HCT116 (cell line): ENCODE results near the gene WDR13.
"Not testable (repeated sequence)": the region's sequence is repeated elsewhere in the genome, so short reads cannot be mapped to it uniquely, and the experiment has no call there.

Experiments used
- CTCF ChIP-seq, 3 experiments: fragments of 200-600 bp in 1 of 3; sonication (generic) in 1 of 3; IDR thresholded peaks in 2 of 3; conservative IDR thresholded peaks in 1 of 3; 2 replicates each; pipeline ENCODE4 v1.5.1; 2012 to 2017; ENCODE audit warnings: low read depth in 2 of 3, low read length in 2 of 3, antibody characterized with exemption in 1 of 3, borderline replicate concordance in 1 of 3, control low read depth in 1 of 3, mild to moderate bottlenecking in 1 of 3, mixed read lengths in 1 of 3, mixed run types in 1 of 3, moderate library complexity in 1 of 3; ENCODE audit not compliant: insufficient read depth in 1 of 3
- EZH2 ChIP-seq: fragments of 200-600 bp; sonication (generic); IDR thresholded peaks from 2 replicates; pipeline ENCODE4 v1.6.1; 2017; ENCODE audit warnings: antibody characterized with exemption, mixed run types
- POLR2A ChIP-seq: IDR thresholded peaks from 2 replicates; pipeline ENCODE4 v1.7.0; 2011; ENCODE audit warnings: borderline replicate concordance; ENCODE audit not compliant: insufficient read depth, insufficient read length; ENCODE audit errors: extremely low read depth
- POLR2AphosphoS5 ChIP-seq: IDR thresholded peaks from 2 replicates; pipeline ENCODE4 v1.6.1; 2011; ENCODE audit warnings: mild to moderate bottlenecking, low read depth, low read length, moderate library complexity
- RAD21 ChIP-seq: IDR thresholded peaks from 2 replicates; pipeline ENCODE4 v1.6.1; 2012; ENCODE audit warnings: low read depth, mild to moderate bottlenecking
- SRF ChIP-seq: IDR thresholded peaks from 2 replicates; pipeline ENCODE4 v1.6.1; 2012; ENCODE audit warnings: low read depth
- TCF7L2 ChIP-seq: IDR thresholded peaks from 2 replicates; pipeline ENCODE4 v1.7.0; 2011; ENCODE audit warnings: borderline replicate concordance, inconsistent platforms; ENCODE audit not compliant: insufficient read depth, insufficient read length; ENCODE audit errors: extremely low read depth
- YY1 ChIP-seq: IDR thresholded peaks from 2 replicates; pipeline ENCODE4 v1.6.1; 2011; ENCODE audit warnings: low read length, low read depth, moderate library complexity, mild to moderate bottlenecking; ENCODE audit not compliant: insufficient replicate concordance; ENCODE audit errors: extremely low read depth
- ZNF274 ChIP-seq: fragments of 200-500 bp; sonication (Bioruptor generic); IDR thresholded peaks from 2 replicates; pipeline ENCODE4 v1.6.1; 2014; ENCODE audit warnings: mild to moderate bottlenecking, low read depth, low read length, inconsistent platforms
- TF ChIP-seq, protein P1 (sequence below): IDR thresholded peaks from 2 replicates; pipeline ENCODE4 v1.6.1; 2012

GRCh38 chrX:48654746-48655145 is 57.5 kb downstream of the WDR13 start:
- TF ChIP-seq CTCF (IDR thresholded peaks at IDR 0.05 in 2 of 3, conservative IDR thresholded peaks at IDR 0.05 in 1 of 3; ENCODE audit: borderline replicate concordance in 1 of 3, insufficient read depth in 1 of 3, low read depth in 2 of 3, low read length in 2 of 3); POLR2A; TCF7L2; POLR2AphosphoS5; YY1; SRF; RAD21; EZH2; ZNF274: not testable (repeated sequence)
- TF ChIP-seq, protein P1, sequence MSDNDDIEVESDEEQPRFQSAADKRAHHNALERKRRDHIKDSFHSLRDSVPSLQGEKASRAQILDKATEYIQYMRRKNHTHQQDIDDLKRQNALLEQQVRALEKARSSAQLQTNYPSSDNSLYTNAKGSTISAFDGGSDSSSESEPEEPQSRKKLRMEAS, result not testable (repeated sequence)
